Mesendoderm (in vitro differentiated cells): ENCODE measurements around the gene DNAJA4.

Experiments used
- DNase-seq: peaks from one replicate; pipeline ENCODE4 v3.0.0; 2013
- H2AK5ac ChIP-seq: 2 replicates; pipeline ENCODE4 v1.6.1; 2013; ENCODE audit warnings: low read length, inconsistent platforms
- H2BK120ac ChIP-seq: 2 replicates; pipeline ENCODE4 v1.6.1; 2013; ENCODE audit warnings: low read depth, mild to moderate bottlenecking, low read length, moderate library complexity, mixed read lengths
- H2BK15ac ChIP-seq: replicated peaks from 2 replicates; pipeline ENCODE4 v1.6.1; 2013; ENCODE audit warnings: low read depth, mild to moderate bottlenecking, moderate library complexity
- H2BK5ac ChIP-seq: 2 replicates; pipeline ENCODE4 v1.6.1; 2013; ENCODE audit warnings: low read length, inconsistent platforms
- H3K18ac ChIP-seq: 2 replicates; pipeline ENCODE4 v1.6.1; 2013; ENCODE audit warnings: mild to moderate bottlenecking, low read length, mixed read lengths
- H3K23ac ChIP-seq: one replicate; pipeline ENCODE4 v1.6.1; 2013; ENCODE audit warnings: low read length
- H3K27ac ChIP-seq: 2 replicates; pipeline ENCODE4 v1.5.1; 2013; ENCODE audit warnings: low read depth, mild to moderate bottlenecking, inconsistent platforms, low read length, moderate library complexity
- H3K27me3 ChIP-seq: 2 replicates; pipeline ENCODE4 v1.6.1; 2013; ENCODE audit warnings: low read length, control low read depth, mild to moderate bottlenecking, inconsistent platforms; ENCODE audit not compliant: insufficient read depth, poor library complexity
- H3K36me3 ChIP-seq: 2 replicates; pipeline ENCODE4 v1.6.1; 2013; ENCODE audit warnings: low read length, inconsistent platforms; ENCODE audit not compliant: control insufficient read depth, insufficient read depth
- H3K4ac ChIP-seq: one replicate; pipeline ENCODE4 v1.6.1; 2013; ENCODE audit warnings: low read depth, mild to moderate bottlenecking, low read length, moderate library complexity
- H3K4me1 ChIP-seq: 2 replicates; pipeline ENCODE4 v1.6.1; 2013; ENCODE audit warnings: low read depth, low read length, inconsistent platforms; ENCODE audit not compliant: control insufficient read depth
- H3K4me2 ChIP-seq: 2 replicates; pipeline ENCODE4 v1.6.1; 2013; ENCODE audit warnings: low read length
- H3K4me3 ChIP-seq: 2 replicates; pipeline ENCODE4 v1.5.1; 2013; ENCODE audit warnings: mild to moderate bottlenecking, low read length
- H3K56ac ChIP-seq: one replicate; pipeline ENCODE4 v1.6.1; 2013; ENCODE audit warnings: low read length
- H3K79me1 ChIP-seq: 2 replicates; pipeline ENCODE4 v1.6.1; 2013; ENCODE audit warnings: low read length, inconsistent platforms
- H3K79me2 ChIP-seq: 2 replicates; pipeline ENCODE4 v1.6.1; 2013; ENCODE audit warnings: mild to moderate bottlenecking, low read length; ENCODE audit not compliant: control insufficient read depth, insufficient read depth
- H3K9ac ChIP-seq: 2 replicates; pipeline ENCODE4 v1.6.1; 2013; ENCODE audit warnings: low read length, inconsistent platforms
- H4K5ac ChIP-seq: one replicate; pipeline ENCODE4 v1.6.1; 2013; ENCODE audit warnings: low read length
- H4K8ac ChIP-seq: one replicate; pipeline ENCODE4 v1.6.1; 2013; ENCODE audit warnings: low read depth, mild to moderate bottlenecking, control low read depth, low read length, moderate library complexity
- WGBS: extraction: QIAGEN DNeasy Blood & Tissue Kit; methylation state at CpG from one replicate; pipeline ENCODE4 v1.1.7; 2013; ENCODE audit warnings: low lambda C conversion rate, missing lambda C conversion rate; ENCODE audit not compliant: insufficient coverage; ENCODE audit errors: extremely low coverage; 5-methylcytosine and 5-hydroxymethylcytosine counted together

DNAJA4 gene

GRCh38 chr15:78265137-78265460, 737 bp downstream of the DNAJA4 start:
- Histone ChIP-seq H3K9ac (no peak overlapping the region), H4K5ac (no peak overlapping the region), H2BK120ac (no peak overlapping the region), H3K79me1 (no peaks in the 10 kb centered on the region), H3K23ac (no peak overlapping the region), H2AK5ac (no peak overlapping the region), H4K8ac (no peak overlapping the region), H3K4me1 (no peaks in the 10 kb centered on the region), H2BK5ac (no peak overlapping the region), H3K4me3 (no peak overlapping the region), H2BK15ac (no peak overlapping the region), H3K79me2 (no peaks in the 10 kb centered on the region), H3K56ac (no peak overlapping the region), H3K4me2 (no peak overlapping the region), H3K18ac (no peak overlapping the region), H3K27ac (no peak overlapping the region), H3K27me3 (no peaks in the 10 kb centered on the region), H3K4ac (no peak overlapping the region), H3K36me3 (no peaks in the 10 kb centered on the region)
- no CpG with 5 or more reads among the region's 12 CpGs for WGBS
- no peak for DNase-seq

GRCh38 chr15:78265752-78266224, 1.4 kb downstream of the DNAJA4 start:
- no peaks in the 10 kb centered on the region for H3K4me1 ChIP-seq
- no peaks in the 10 kb centered on the region for H3K79me2 ChIP-seq
- H3K56ac ChIP-seq = no peak overlapping the region
- H3K27me3 ChIP-seq = no peaks in the 10 kb centered on the region
- H3K4me3 ChIP-seq = no peak overlapping the region
- H3K23ac ChIP-seq = no peak overlapping the region
- no peak overlapping the region for H4K5ac ChIP-seq
- DNase-seq = no peak
- H3K27ac ChIP-seq = no peak overlapping the region
- H3K4ac ChIP-seq = no peak overlapping the region
- no peak overlapping the region for H3K4me2 ChIP-seq
- H3K18ac ChIP-seq = no peak overlapping the region
- no peaks in the 10 kb centered on the region for H3K79me1 ChIP-seq
- no peak overlapping the region for H2AK5ac ChIP-seq
- no peak overlapping the region for H2BK120ac ChIP-seq
- no peak overlapping the region for H3K9ac ChIP-seq
- H4K8ac ChIP-seq = no peak overlapping the region
- no peak overlapping the region for H2BK15ac ChIP-seq
- no peak overlapping the region for H2BK5ac ChIP-seq
- no peaks in the 10 kb centered on the region for H3K36me3 ChIP-seq
- WGBS = no CpG with 5 or more reads among the region's 9 CpGs

- H3K4me2 ChIP-seq = no peak overlapping the region
- H3K4ac ChIP-seq = no peak overlapping the region
- H3K23ac ChIP-seq = no peak overlapping the region
- no peak for DNase-seq
- H3K36me3 ChIP-seq = no peaks in the 10 kb centered on the region
- no peaks in the 10 kb centered on the region for H3K79me2 ChIP-seq
- no peak overlapping the region for H2BK5ac ChIP-seq
- H3K56ac ChIP-seq = no peak overlapping the region
- H3K27ac ChIP-seq = no peak overlapping the region
- no peak overlapping the region for H2BK120ac ChIP-seq
- H4K8ac ChIP-seq = no peak overlapping the region
- no peak overlapping the region for H3K4me3 ChIP-seq
- H3K27me3 ChIP-seq = no peaks in the 10 kb centered on the region
- H3K9ac ChIP-seq = no peak overlapping the region
- H2BK15ac ChIP-seq = no peak overlapping the region
- H3K4me1 ChIP-seq = no peaks in the 10 kb centered on the region
- no peak overlapping the region for H2AK5ac ChIP-seq
- no peak overlapping the region for H3K18ac ChIP-seq
- H4K5ac ChIP-seq = no peak overlapping the region
- no peaks in the 10 kb centered on the region for H3K79me1 ChIP-seq
Measured at GRCh38 chr15:78266229-78266628, 1.9 kb downstream of the DNAJA4 start.

GRCh38 chr15:78266806-78267205, 2.4 kb downstream of the DNAJA4 start:
- Histone ChIP-seq H3K9ac (no peak overlapping the region), H3K27ac (no peak overlapping the region), H3K4ac (no peak overlapping the region), H3K4me3 (no peak overlapping the region), H2AK5ac (no peak overlapping the region), H2BK120ac (no peak overlapping the region), H3K79me2 (no peaks in the 10 kb centered on the region), H2BK15ac (no peak overlapping the region), H3K79me1 (no peaks in the 10 kb centered on the region), H4K5ac (no peak overlapping the region), H4K8ac (no peak overlapping the region), H3K18ac (no peak overlapping the region), H3K56ac (no peak overlapping the region), H3K4me2 (no peak overlapping the region), H3K4me1 (no peaks in the 10 kb centered on the region), H2BK5ac (no peak overlapping the region), H3K36me3 (no peaks in the 10 kb centered on the region), H3K23ac (no peak overlapping the region), H3K27me3 (no peaks in the 10 kb centered on the region)
- DNase-seq = no peak
- no CpG with 5 or more reads among the region's 2 CpGs for WGBS

- Histone ChIP-seq H3K4me3 (no peak overlapping the region), H3K36me3 (no peaks in the 10 kb centered on the region), H3K23ac (no peak overlapping the region), H2BK15ac (no peak overlapping the region), H3K4ac (no peak overlapping the region), H2BK120ac (no peak overlapping the region), H3K4me1 (no peaks in the 10 kb centered on the region), H2BK5ac (no peak overlapping the region), H3K79me1 (no peaks in the 10 kb centered on the region), H3K4me2 (no peak overlapping the region), H2AK5ac (no peak overlapping the region), H3K56ac (no peak overlapping the region), H4K8ac (no peak overlapping the region), H3K79me2 (no peaks in the 10 kb centered on the region), H4K5ac (no peak overlapping the region), H3K27ac (no peak overlapping the region), H3K9ac (no peak overlapping the region), H3K27me3 (no peaks in the 10 kb centered on the region), H3K18ac (no peak overlapping the region)
- WGBS = no CpG with 5 or more reads among the region's 2 CpGs
- no peak for DNase-seq
Measured at GRCh38 chr15:78272316-78272715, 8.0 kb downstream of the DNAJA4 start.

GRCh38 chr15:78272776-78273175, 8.4 kb downstream of the DNAJA4 start:
- H2AK5ac ChIP-seq = no peak overlapping the region
- H2BK5ac ChIP-seq = no peak overlapping the region
- no peaks in the 10 kb centered on the region for H3K27me3 ChIP-seq
- H3K23ac ChIP-seq = no peak overlapping the region
- no peak for DNase-seq
- no peak overlapping the region for H4K8ac ChIP-seq
- H3K4me3 ChIP-seq = no peak overlapping the region
- no peak overlapping the region for H4K5ac ChIP-seq
- no peak overlapping the region for H3K9ac ChIP-seq
- no peak overlapping the region for H3K4ac ChIP-seq
- H3K79me1 ChIP-seq = no peaks in the 10 kb centered on the region
- H3K79me2 ChIP-seq = no peaks in the 10 kb centered on the region
- H3K18ac ChIP-seq = no peak overlapping the region
- H2BK120ac ChIP-seq = no peak overlapping the region
- no peak overlapping the region for H3K56ac ChIP-seq
- no peak overlapping the region for H2BK15ac ChIP-seq
- no CpG with 5 or more reads among the region's 3 CpGs for WGBS
- no peaks in the 10 kb centered on the region for H3K36me3 ChIP-seq
- H3K4me1 ChIP-seq = no peaks in the 10 kb centered on the region
- no peak overlapping the region for H3K27ac ChIP-seq
- no peak overlapping the region for H3K4me2 ChIP-seq
